Pancreas (tissue), 10 donors: ENCODE data around the gene ZIC4. TPM values are rescaled to one million over a fixed set of nuclear protein-coding genes. Genes with fewer than 3 reads are reported as not detected.
A peak's percentile ranks its signal among the peaks of the same experiment; 100 is the strongest.

Experiments used
- ATAC-seq, 4 donors: fragments of 200-7000 bp; cut with Tn5 transposase; one replicate each; pipeline versions ENCODE4 v1.8.0 to v1.9.1; 2020; ENCODE audit warnings: mild to moderate bottlenecking in 4 of 4, moderate library complexity in 4 of 4
- DNase-seq, 6 donors: peaks; one replicate each; pipeline ENCODE4 v3.0.0-alpha.2; 2020
- FAIRE-seq: peaks from 2 replicates; lab custom pipeline; 2012; peaks lifted over from hg19 to GRCh38; lab: Jason Lieb, UNC
- H3K27ac ChIP-seq, 4 donors: fragments of 200-600 bp; sonication (generic); 1 replicate in 3 of 4; 2 replicates in 1 of 4; pipeline versions ENCODE4 v1.5.0 to v1.8.0; 2020
- H3K27me3 ChIP-seq, 4 donors: fragments of 200-600 bp; one replicate each; pipeline ENCODE4 v1.8.0; 2021
- H3K36me3 ChIP-seq, 3 donors: fragments of 200-600 bp; sonication (generic) in 1 of 3; one replicate each; pipeline versions ENCODE4 v1.5.0 to v1.8.0; 2020 to 2021
- H3K4me1 ChIP-seq, 3 donors: fragments of 200-600 bp; one replicate each; pipeline ENCODE4 v1.8.0; 2021
- H3K4me3 ChIP-seq, 4 donors: fragments of 200-600 bp; sonication (generic) in 2 of 4; one replicate each; pipeline versions ENCODE4 v1.5.0 to v1.8.0; 2020 to 2021
- H3K9me3 ChIP-seq, 4 donors: fragments of 200-600 bp; one replicate each; pipeline ENCODE4 v1.8.0; 2021
- WGBS, 2 donors: extraction: QIAGEN DNeasy Blood & Tissue Kit; methylation state at CpG; one replicate each; pipeline ENCODE4 v1.1.7; 2013; 5-methylcytosine and 5-hydroxymethylcytosine counted together
- intact Hi-C, 3 donors: fragments of 100-400 bp; cut with DNase I; formaldehyde crosslinking; loops; one replicate each; pipeline versions ENCODE4 v1.11.1 to v1.14.2; 2022
- polyA plus RNA-seq, 2 donors: library from polyadenylated mRNA; stranded (reverse); fragments of 200-250 nt; gene quantifications; one replicate each; pipeline ENCODE4 v1.2.3, GENCODE V29; 2013
- total RNA-seq, 6 donors: library from RNA; stranded (reverse); fragmentation: NEBNext Ultra II Directional in 4 of 6; extraction: Animal tissue kit (Norgen Biotek cat#: 25700) in 4 of 6; gene quantifications; one replicate each; pipeline versions ENCODE4 v1.2.1 to v1.2.4, GENCODE V29; 2021 to 2023
- TF ChIP-seq, protein P1 (sequence below), 4 donors: fragments of 200-600 bp; sonication (generic) in 3 of 4; IDR thresholded peaks; one replicate each; pipeline versions ENCODE4 v1.5.0 to v1.8.0; 2021; ENCODE audit warnings: antibody characterized with exemption in 4 of 4
- donor health status: healthy with polysubstance abuse.
- donor health status: DM: no; HTN: no; CAD: no; lungs with moderate emphysema.
- donor health status: DM: no; HTN: no; CAD: no.
- donor health status: control.
- donor health status: control.
- donor health status: Bipolar disorder and iron deficiency.
- donor health status: DM: yes; HTN: yes; CAD: no.
- donor health status: DM: no; HTN: no; CAD: no.
- donor health status: DM: no; HTN: no; CAD: no.
- donor health status: DM: yes; HTN: yes; CAD: no.

The ZIC4 gene
- total and polyA plus RNA-seq, 8 donors, result not detected

DNA sequence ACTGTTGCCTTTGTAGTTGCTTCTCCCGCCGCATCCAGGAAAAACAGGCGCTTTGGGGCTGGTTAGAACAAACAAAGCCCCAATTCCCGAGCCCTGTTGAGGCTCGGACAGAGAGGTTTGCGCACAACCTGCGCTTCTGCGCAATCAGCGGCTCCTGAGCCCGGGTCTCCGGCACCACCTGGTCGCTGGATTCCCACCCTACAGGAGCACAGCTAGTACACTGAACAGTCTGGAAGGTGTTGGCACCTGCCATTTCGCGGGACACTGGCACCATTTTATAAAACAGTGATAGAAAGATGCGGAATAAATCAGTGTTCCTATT lies 13.8 kb downstream of the ZIC4 start:
- Histone ChIP-seq H3K36me3 (no peaks in the 10 kb centered on the region), H3K27ac (no peak overlapping the region), H3K4me3 (peak overlapping the region in 2 of 4 donors; percentile 25 to 40), H3K27me3 (peaks cover 8 to 90% (median 21%) of the 10 kb centered on the region in 4 donors), H3K4me1 (peaks cover 0 to 8% (median 3%) of the 10 kb centered on the region in 3 donors), H3K9me3 (no peaks in the 10 kb centered on the region)
- DNase-seq (peak in 1 of 6 donors; percentile 20), ATAC-seq (peak in 2 of 4 donors; percentile 12 to 18), FAIRE-seq (no peak)
- 6 to 8% methylated on average over 15 of the region's 15 CpGs for WGBS, 2 donors
- TF ChIP-seq, protein P1, sequence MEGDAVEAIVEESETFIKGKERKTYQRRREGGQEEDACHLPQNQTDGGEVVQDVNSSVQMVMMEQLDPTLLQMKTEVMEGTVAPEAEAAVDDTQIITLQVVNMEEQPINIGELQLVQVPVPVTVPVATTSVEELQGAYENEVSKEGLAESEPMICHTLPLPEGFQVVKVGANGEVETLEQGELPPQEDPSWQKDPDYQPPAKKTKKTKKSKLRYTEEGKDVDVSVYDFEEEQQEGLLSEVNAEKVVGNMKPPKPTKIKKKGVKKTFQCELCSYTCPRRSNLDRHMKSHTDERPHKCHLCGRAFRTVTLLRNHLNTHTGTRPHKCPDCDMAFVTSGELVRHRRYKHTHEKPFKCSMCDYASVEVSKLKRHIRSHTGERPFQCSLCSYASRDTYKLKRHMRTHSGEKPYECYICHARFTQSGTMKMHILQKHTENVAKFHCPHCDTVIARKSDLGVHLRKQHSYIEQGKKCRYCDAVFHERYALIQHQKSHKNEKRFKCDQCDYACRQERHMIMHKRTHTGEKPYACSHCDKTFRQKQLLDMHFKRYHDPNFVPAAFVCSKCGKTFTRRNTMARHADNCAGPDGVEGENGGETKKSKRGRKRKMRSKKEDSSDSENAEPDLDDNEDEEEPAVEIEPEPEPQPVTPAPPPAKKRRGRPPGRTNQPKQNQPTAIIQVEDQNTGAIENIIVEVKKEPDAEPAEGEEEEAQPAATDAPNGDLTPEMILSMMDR (IDR thresholded peaks at IDR 0.05), result no peak
- intact Hi-C loops, result no loop called here

GRCh38 chr3:147391781-147392624 lies 14.3 kb downstream of the ZIC4 start:
- peak overlapping the region in 2 of 4 donors; percentile 25 to 40 for H3K4me3 ChIP-seq
- no peak for FAIRE-seq

GRCh38 chr3:147390589-147391569 lies 15.5 kb downstream of the ZIC4 start:
- FAIRE-seq (no peak), ATAC-seq (no peak), DNase-seq (peak in 1 of 6 donors; percentile 68)
- H3K9me3 ChIP-seq, result no peaks in the 10 kb centered on the region
- H3K36me3 ChIP-seq, result no peaks in the 10 kb centered on the region
- TF ChIP-seq, protein P1 (IDR thresholded peaks at IDR 0.05), result no peak
- WGBS, 2 donors, result 6 to 8% methylated on average over 77 of the region's 77 CpGs
- no peak overlapping the region for H3K27ac ChIP-seq
- intact Hi-C loops, result no loop called here
- H3K27me3 ChIP-seq, result peaks cover 8 to 81% (median 19%) of the 10 kb centered on the region in 4 donors
- peaks cover 0 to 6% (median 3%) of the 10 kb centered on the region in 3 donors for H3K4me1 ChIP-seq
- H3K4me3 ChIP-seq, result no peak overlapping the region

More at GRCh38 chr3:147391781-147392624, 14.3 kb downstream of the ZIC4 start:
- WGBS, 2 donors, result 3% methylated on average over 51 of the region's 51 CpGs
- peak in 5 of 6 donors; percentile 11 to 71 (median 41) for DNase-seq
- no peaks in the 10 kb centered on the region for H3K9me3 ChIP-seq
- H3K27me3 ChIP-seq, result peaks cover 8 to 86% (median 20%) of the 10 kb centered on the region in 4 donors
- H3K36me3 ChIP-seq, result no peaks in the 10 kb centered on the region
- intact Hi-C loops, result no loop called here
- peaks cover 0 to 8% (median 3%) of the 10 kb centered on the region in 3 donors for H3K4me1 ChIP-seq
- peak; percentile 49 to 85 (median 77) for ATAC-seq
- H3K27ac ChIP-seq, result no peak overlapping the region
- TF ChIP-seq, protein P1 (IDR thresholded peaks at IDR 0.05), result no peak

DNA sequence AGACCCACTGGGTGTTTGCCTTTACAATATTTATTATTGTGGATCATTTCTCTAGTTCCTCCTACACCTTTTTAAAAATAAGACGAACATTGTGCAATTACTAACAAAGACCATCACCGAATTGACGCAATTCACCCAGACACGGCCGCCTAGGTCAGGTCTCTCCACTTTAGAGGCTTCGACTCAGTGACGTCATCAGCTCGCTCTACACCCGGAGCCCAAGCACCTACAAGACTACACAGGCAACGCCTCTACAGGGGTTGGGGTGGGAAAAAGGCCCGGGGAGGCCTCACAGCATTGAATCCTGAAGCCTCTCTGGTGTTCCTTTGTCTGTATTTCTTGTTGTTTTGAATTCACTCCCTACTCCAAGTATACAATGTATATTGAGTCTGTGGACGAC lies 16.6 kb downstream of the ZIC4 start:
- no peak overlapping the region for H3K4me3 ChIP-seq
- no peak for ATAC-seq
- peaks cover 0 to 6% (median 3%) of the 10 kb centered on the region in 3 donors for H3K4me1 ChIP-seq
- H3K27ac ChIP-seq, result no peak overlapping the region
- H3K36me3 ChIP-seq, result no peaks in the 10 kb centered on the region
- TF ChIP-seq, protein P1 (IDR thresholded peaks at IDR 0.05), result no peak
- H3K27me3 ChIP-seq, result peaks cover 3 to 82% (median 22%) of the 10 kb centered on the region in 4 donors
- 6 to 8% methylated on average over 12 of the region's 12 CpGs for WGBS, 2 donors
- peak in 1 of 6 donors; percentile 18 for DNase-seq
- FAIRE-seq, result no peak
- intact Hi-C loops, result no loop called here
- no peaks in the 10 kb centered on the region for H3K9me3 ChIP-seq
